ENCODE data around the gene PHACTR1. TPM values are rescaled to one million over a fixed set of nuclear protein-coding genes. Genes with fewer than 3 reads are reported as not detected.

PHACTR1 gene
- total and polyA plus RNA-seq, 2 of the 4 experiments (the other 2 are of a cell fraction) = not detected

DNA sequence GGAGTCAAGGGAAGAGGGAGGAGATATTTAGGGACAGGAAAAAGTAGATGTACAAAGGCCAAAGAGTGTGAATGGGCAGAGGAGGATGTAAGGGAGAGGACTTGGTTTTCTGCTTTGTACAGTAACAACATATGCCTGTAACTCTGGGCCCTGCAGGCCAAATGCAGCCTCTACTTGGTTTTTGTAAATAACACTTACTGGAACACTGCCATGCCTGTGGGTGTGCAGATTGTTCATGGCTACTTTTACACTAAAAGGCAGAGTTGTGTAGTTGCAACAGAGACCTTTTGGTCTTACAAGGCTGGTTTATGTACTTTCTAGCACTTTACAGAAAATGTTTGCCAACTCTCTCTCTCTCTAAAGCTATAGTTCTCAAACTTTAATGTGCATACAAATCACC is 157.1 kb downstream of the PHACTR1 start:
- intact Hi-C loops (cut with micrococcal nuclease) = no loop called here
- H4K8ac ChIP-seq (ENCODE audit: low read depth in 2 of 2, low read length in 2 of 2) = no peak overlapping the region
- H3K56ac ChIP-seq (ENCODE audit: extremely low read depth, insufficient read depth, low read length) = no peak overlapping the region
- H3K14ac ChIP-seq (replicated peaks; ENCODE audit: low read depth, low read length) = no peak overlapping the region
- H3K4me3 ChIP-seq (ENCODE audit: insufficient read depth, low read depth, low read length) = no peak overlapping the region
- BruUV-seq (replicated peaks) = no TSS peak
- H3K23ac ChIP-seq (ENCODE audit: low read depth, low read length) = no peak overlapping the region
- no peaks in the 10 kb centered on the region for H3K4me1 ChIP-seq (ENCODE audit: control insufficient read depth, insufficient read depth, low read length)
- H2AFZ ChIP-seq (replicated peaks; ENCODE audit: low read length, poor library complexity) = no peak overlapping the region
- H3K18ac ChIP-seq (ENCODE audit: low read depth, low read length) = no peak overlapping the region
- no peak overlapping the region for H2BK20ac ChIP-seq (ENCODE audit: low read depth, low read length)
- H3K36me3 ChIP-seq (ENCODE audit: control insufficient read depth, insufficient read depth, low read length) = no peaks in the 10 kb centered on the region
- ATAC-seq (ENCODE audit: low read depth) (no peak), DNase-seq (no peak)
- in situ Hi-C loops (cut with MboI; ENCODE audit: low sequenced_read_pairs) = no loop called here
- H3K4me2 ChIP-seq (ENCODE audit: low read depth, low read length) = no peak overlapping the region
- H3K4ac ChIP-seq (ENCODE audit: low read depth, low read length) = no peak overlapping the region
- H2BK120ac ChIP-seq (ENCODE audit: low read depth, low read length) = no peak overlapping the region
- H3K27me3 ChIP-seq (ENCODE audit: control insufficient read depth, insufficient read depth, low read length) = no peaks in the 10 kb centered on the region
- no peaks in the 10 kb centered on the region for H3K9me1 ChIP-seq (ENCODE audit: insufficient read depth, low read length)
- no peak overlapping the region for H3K9ac ChIP-seq (ENCODE audit: low read depth, low read length)
- peaks cover 5% of the 10 kb centered on the region; the same call in 1 of the 2 replicates for H3K9me3 ChIP-seq (ENCODE audit: control insufficient read depth, insufficient read depth, low read length)
- no peaks in the 10 kb centered on the region for H4K20me1 ChIP-seq (ENCODE audit: insufficient read depth, low read length)
- no peak overlapping the region for H3K27ac ChIP-seq (ENCODE audit: insufficient read depth, low read length)
- ChIA-PET CTCF (no interaction called here), POLR2A (ENCODE audit: unreplicated experiment) (no interaction called here)
- dilution Hi-C loops (cut with HindIII; ENCODE audit: low sequenced_read_pairs, unreplicated experiment) = no loop called here
- H4K91ac ChIP-seq (ENCODE audit: insufficient read depth, low read depth, low read length) = no peak overlapping the region
- H2AK9ac ChIP-seq (replicated peaks; ENCODE audit: low read depth, low read length, poor library complexity) = no peak overlapping the region
- no peaks in the 10 kb centered on the region for H3K79me1 ChIP-seq (ENCODE audit: low read depth in 1 of 2, low read length in 2 of 2)
- no peak overlapping the region for H2BK5ac ChIP-seq (ENCODE audit: low read depth, low read length, poor library complexity, severe bottlenecking)
- TF ChIP-seq, protein P1, sequence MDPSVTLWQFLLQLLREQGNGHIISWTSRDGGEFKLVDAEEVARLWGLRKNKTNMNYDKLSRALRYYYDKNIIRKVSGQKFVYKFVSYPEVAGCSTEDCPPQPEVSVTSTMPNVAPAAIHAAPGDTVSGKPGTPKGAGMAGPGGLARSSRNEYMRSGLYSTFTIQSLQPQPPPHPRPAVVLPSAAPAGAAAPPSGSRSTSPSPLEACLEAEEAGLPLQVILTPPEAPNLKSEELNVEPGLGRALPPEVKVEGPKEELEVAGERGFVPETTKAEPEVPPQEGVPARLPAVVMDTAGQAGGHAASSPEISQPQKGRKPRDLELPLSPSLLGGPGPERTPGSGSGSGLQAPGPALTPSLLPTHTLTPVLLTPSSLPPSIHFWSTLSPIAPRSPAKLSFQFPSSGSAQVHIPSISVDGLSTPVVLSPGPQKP (IDR thresholded peaks at IDR 0.05; ENCODE audit: borderline replicate concordance, low read depth, low read length) = no peak
- TF ChIP-seq MXI1 (IDR thresholded peaks at IDR 0.05; ENCODE audit: borderline replicate concordance, low read depth, low read length) (no peak), BHLHE40 (IDR thresholded peaks at IDR 0.05; ENCODE audit: low read depth, low read length) (no peak), POLR2A (IDR thresholded peaks at IDR 0.05; ENCODE audit: low read depth, low read length) (no peak), CHD1 (IDR thresholded peaks at IDR 0.05; ENCODE audit: low read depth, low read length) (no peak), USF2 (IDR thresholded peaks at IDR 0.05; ENCODE audit: low read depth, low read length) (no peak), RFX5 (IDR thresholded peaks at IDR 0.05; ENCODE audit: low read depth, low read length) (no peak), MAZ (IDR thresholded peaks at IDR 0.05; ENCODE audit: borderline replicate concordance, low read depth, low read length) (no peak), MAFK (IDR thresholded peaks at IDR 0.05; ENCODE audit: low read depth, low read length) (no peak), CEBPB (IDR thresholded peaks at IDR 0.05; ENCODE audit: low read depth, low read length) (no peak), NFE2L2 (IDR thresholded peaks at IDR 0.05; ENCODE audit: low read depth, low read length) (no peak), FOS (IDR thresholded peaks at IDR 0.05; ENCODE audit: low read depth, low read length) (no peak), RAD21 (IDR thresholded peaks at IDR 0.05; ENCODE audit: low read length) (no peak), SMC3 (IDR thresholded peaks at IDR 0.05; ENCODE audit: low read depth, low read length) (no peak)
- TF ChIP-seq, protein P2, sequence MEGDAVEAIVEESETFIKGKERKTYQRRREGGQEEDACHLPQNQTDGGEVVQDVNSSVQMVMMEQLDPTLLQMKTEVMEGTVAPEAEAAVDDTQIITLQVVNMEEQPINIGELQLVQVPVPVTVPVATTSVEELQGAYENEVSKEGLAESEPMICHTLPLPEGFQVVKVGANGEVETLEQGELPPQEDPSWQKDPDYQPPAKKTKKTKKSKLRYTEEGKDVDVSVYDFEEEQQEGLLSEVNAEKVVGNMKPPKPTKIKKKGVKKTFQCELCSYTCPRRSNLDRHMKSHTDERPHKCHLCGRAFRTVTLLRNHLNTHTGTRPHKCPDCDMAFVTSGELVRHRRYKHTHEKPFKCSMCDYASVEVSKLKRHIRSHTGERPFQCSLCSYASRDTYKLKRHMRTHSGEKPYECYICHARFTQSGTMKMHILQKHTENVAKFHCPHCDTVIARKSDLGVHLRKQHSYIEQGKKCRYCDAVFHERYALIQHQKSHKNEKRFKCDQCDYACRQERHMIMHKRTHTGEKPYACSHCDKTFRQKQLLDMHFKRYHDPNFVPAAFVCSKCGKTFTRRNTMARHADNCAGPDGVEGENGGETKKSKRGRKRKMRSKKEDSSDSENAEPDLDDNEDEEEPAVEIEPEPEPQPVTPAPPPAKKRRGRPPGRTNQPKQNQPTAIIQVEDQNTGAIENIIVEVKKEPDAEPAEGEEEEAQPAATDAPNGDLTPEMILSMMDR (conservative IDR thresholded peaks at IDR 0.05; ENCODE audit: low read depth, low read length) = no peak
- H2AK5ac ChIP-seq (ENCODE audit: low read depth, low read length) = no peak overlapping the region
- no peak overlapping the region for H4K5ac ChIP-seq (ENCODE audit: low read depth, low read length)
- H2BK15ac ChIP-seq (ENCODE audit: low read depth, low read length) = no peak overlapping the region
